IMR-90 (cell line): Measurements from ENCODE around the gene ADAMTS16. TPM values are rescaled to one million over a fixed set of nuclear protein-coding genes. Genes with fewer than 3 reads are reported as not detected.

Source experiments
- ATAC-seq: fragments of 200-7000 bp; cut with Tn5 transposase; 2 replicates; pipeline ENCODE4 v1.9.1; 2020; ENCODE audit warnings: low read depth, mild to moderate bottlenecking, moderate library complexity
- BruUV-seq: library from RNA; stranded (reverse); fragments of 400-500 nt; replicated peaks from 2 replicates; lab custom pipeline; 2021; lab: Mats Ljungman, UMichigan
- CTCF ChIA-PET: fragments of 300-600 bp; formaldehyde crosslinking; extraction: SDS; loops from one replicate; lab custom pipeline; 2021; ENCODE audit warnings: antibody characterized with exemption; lab: Yijun Ruan, JAX
- POLR2A ChIA-PET: fragments of 300-600 bp; sonication (Branson Sonifier 250); formaldehyde crosslinking; loops from one replicate; lab custom pipeline; 2022; ENCODE audit warnings: antibody characterized with exemption; ENCODE audit not compliant: unreplicated experiment; lab: Charles Lee
- DNase-seq: peaks from one replicate; pipeline ENCODE4 v3.0.0; 2013
- H2AFZ ChIP-seq: replicated peaks from 2 replicates; pipeline ENCODE3; 2013; ENCODE audit warnings: low read length, mild to moderate bottlenecking; ENCODE audit not compliant: poor library complexity
- H2AK5ac ChIP-seq: 2 replicates; pipeline ENCODE4 v1.6.1; 2013; ENCODE audit warnings: low read depth, low read length, inconsistent platforms
- H2AK9ac ChIP-seq: replicated peaks from 2 replicates; pipeline ENCODE3; 2013; ENCODE audit warnings: mild to moderate bottlenecking, low read depth, low read length, moderate library complexity; ENCODE audit not compliant: poor library complexity
- H2BK120ac ChIP-seq: 2 replicates; pipeline ENCODE4 v1.6.1; 2013; ENCODE audit warnings: low read depth, low read length, inconsistent platforms
- H2BK15ac ChIP-seq: 3 replicates; pipeline ENCODE4 v1.6.1; 2013; ENCODE audit warnings: low read depth, low read length, inconsistent platforms
- H2BK20ac ChIP-seq: 2 replicates; pipeline ENCODE4 v1.6.1; 2013; ENCODE audit warnings: low read depth, mild to moderate bottlenecking, inconsistent platforms, low read length, moderate library complexity
- H2BK5ac ChIP-seq: 2 replicates; pipeline ENCODE4 v1.6.1; 2013; ENCODE audit warnings: mild to moderate bottlenecking, low read depth, low read length, inconsistent platforms; ENCODE audit not compliant: poor library complexity, severe bottlenecking
- H3K14ac ChIP-seq: replicated peaks from 2 replicates; pipeline ENCODE4 v1.6.1; 2013; ENCODE audit warnings: low read depth, low read length, inconsistent platforms
- H3K18ac ChIP-seq: 2 replicates; pipeline ENCODE4 v1.6.1; 2013; ENCODE audit warnings: low read depth, low read length, control low read depth
- H3K23ac ChIP-seq: 2 replicates; pipeline ENCODE4 v1.6.1; 2013; ENCODE audit warnings: low read depth, low read length, inconsistent platforms
- H3K27ac ChIP-seq: 2 replicates; pipeline ENCODE4 v1.5.1; 2013; ENCODE audit warnings: mild to moderate bottlenecking, control low read depth, low read length; ENCODE audit not compliant: insufficient read depth
- H3K27me3 ChIP-seq: 2 replicates; pipeline ENCODE4 v1.6.1; 2013; ENCODE audit warnings: low read length; ENCODE audit not compliant: control insufficient read depth, insufficient read depth
- H3K36me3 ChIP-seq: 2 replicates; pipeline ENCODE4 v1.6.1; 2013; ENCODE audit warnings: low read length, mixed read lengths; ENCODE audit not compliant: control insufficient read depth, insufficient read depth
- H3K4ac ChIP-seq: 2 replicates; pipeline ENCODE4 v1.6.1; 2013; ENCODE audit warnings: low read depth, low read length, inconsistent platforms
- H3K4me1 ChIP-seq: 2 replicates; pipeline ENCODE4 v1.6.1; 2013; ENCODE audit warnings: low read length, mixed read lengths; ENCODE audit not compliant: control insufficient read depth, insufficient read depth
- H3K4me2 ChIP-seq: 2 replicates; pipeline ENCODE4 v1.6.1; 2013; ENCODE audit warnings: low read depth, mild to moderate bottlenecking, control low read depth, low read length, moderate library complexity
- H3K4me3 ChIP-seq: 2 replicates; pipeline ENCODE4 v1.5.1; 2013; ENCODE audit warnings: low read depth, mild to moderate bottlenecking, control low read depth, low read length, moderate library complexity; ENCODE audit not compliant: insufficient read depth
- H3K56ac ChIP-seq: 2 replicates; pipeline ENCODE4 v1.6.1; 2013; ENCODE audit warnings: low read length, inconsistent platforms; ENCODE audit not compliant: insufficient read depth; ENCODE audit errors: extremely low read depth
- H3K79me1 ChIP-seq, 2 experiments: 2 replicates each; pipeline ENCODE4 v1.6.1; 2013; ENCODE audit warnings: low read length in 2 of 2, inconsistent platforms in 1 of 2, low read depth in 1 of 2
- H3K9ac ChIP-seq: 2 replicates; pipeline ENCODE4 v1.6.1; 2013; ENCODE audit warnings: low read depth, low read length, control low read depth
- H3K9me1 ChIP-seq: 2 replicates; pipeline ENCODE4 v1.6.1; 2013; ENCODE audit warnings: low read length, inconsistent platforms; ENCODE audit not compliant: insufficient read depth
- H3K9me3 ChIP-seq: 2 replicates; pipeline ENCODE4 v1.6.1; 2013; ENCODE audit warnings: low read length; ENCODE audit not compliant: control insufficient read depth, insufficient read depth
- H4K20me1 ChIP-seq: 2 replicates; pipeline ENCODE4 v1.6.1; 2013; ENCODE audit warnings: low read length, inconsistent platforms; ENCODE audit not compliant: insufficient read depth
- H4K5ac ChIP-seq: 2 replicates; pipeline ENCODE4 v1.6.1; 2013; ENCODE audit warnings: mild to moderate bottlenecking, low read depth, low read length, control low read depth
- H4K8ac ChIP-seq, 2 experiments: 2 replicates each; pipeline ENCODE4 v1.6.1; 2013; ENCODE audit warnings: low read depth in 2 of 2, low read length in 2 of 2, control low read depth in 1 of 2, inconsistent platforms in 1 of 2
- H4K91ac ChIP-seq: 2 replicates; pipeline ENCODE4 v1.6.1; 2013; ENCODE audit warnings: low read depth, low read length, inconsistent platforms; ENCODE audit not compliant: insufficient read depth
- BHLHE40 ChIP-seq: fragments of 150-350 bp; IDR thresholded peaks from 2 replicates; pipeline ENCODE4 v1.6.1; 2016; ENCODE audit warnings: mild to moderate bottlenecking, low read depth, low read length
- CEBPB ChIP-seq: IDR thresholded peaks from 2 replicates; pipeline ENCODE4 v1.6.1; 2012; ENCODE audit warnings: low read depth, low read length, improper control_type of control experiment
- CHD1 ChIP-seq: IDR thresholded peaks from 2 replicates; pipeline ENCODE4 v1.6.1; 2012; ENCODE audit warnings: low read depth, low read length, improper control_type of control experiment
- CTCF ChIP-seq: conservative IDR thresholded peaks from 2 replicates; pipeline ENCODE4 v1.5.1; 2012; ENCODE audit warnings: mild to moderate bottlenecking, low read depth, low read length, improper control_type of control experiment
- FOS ChIP-seq: fragments of 150-350 bp; IDR thresholded peaks from 2 replicates; pipeline ENCODE4 v1.6.1; 2016; ENCODE audit warnings: low read depth, low read length
- MAFK ChIP-seq: IDR thresholded peaks from 2 replicates; pipeline ENCODE4 v1.6.1; 2012; ENCODE audit warnings: low read depth, low read length, improper control_type of control experiment
- MAZ ChIP-seq: IDR thresholded peaks from 2 replicates; pipeline ENCODE4 v1.6.1; 2012; ENCODE audit warnings: low read depth, mild to moderate bottlenecking, low read length, improper control_type of control experiment, moderate library complexity, borderline replicate concordance
- MXI1 ChIP-seq: IDR thresholded peaks from 2 replicates; pipeline ENCODE4 v1.6.1; 2012; ENCODE audit warnings: low read depth, mild to moderate bottlenecking, low read length, moderate library complexity, borderline replicate concordance
- NFE2L2 ChIP-seq: fragments of 150-350 bp; IDR thresholded peaks from 2 replicates; pipeline ENCODE4 v1.6.1; 2016; ENCODE audit warnings: low read depth, mild to moderate bottlenecking, low read length
- POLR2A ChIP-seq: IDR thresholded peaks from 2 replicates; pipeline ENCODE4 v1.6.1; 2012; ENCODE audit warnings: mild to moderate bottlenecking, low read depth, low read length
- RAD21 ChIP-seq: IDR thresholded peaks from 2 replicates; pipeline ENCODE4 v1.6.1; 2012; ENCODE audit warnings: low read length, improper control_type of control experiment
- RCOR1 ChIP-seq: IDR thresholded peaks from 2 replicates; pipeline ENCODE4 v1.6.1; 2012; ENCODE audit warnings: mild to moderate bottlenecking, low read length, improper control_type of control experiment; ENCODE audit not compliant: insufficient replicate concordance
- RFX5 ChIP-seq: IDR thresholded peaks from 2 replicates; pipeline ENCODE4 v1.8.0; 2012; ENCODE audit warnings: low read depth, mild to moderate bottlenecking, low read length, moderate library complexity
- SMC3 ChIP-seq: fragments of 150-350 bp; IDR thresholded peaks from 2 replicates; pipeline ENCODE4 v1.6.1; 2016; ENCODE audit warnings: low read depth, mild to moderate bottlenecking, antibody characterized with exemption, low read length, moderate library complexity
- USF2 ChIP-seq: fragments of 150-350 bp; IDR thresholded peaks from 2 replicates; pipeline ENCODE4 v1.6.1; 2017; ENCODE audit warnings: mild to moderate bottlenecking, antibody characterized with exemption, low read length, low read depth
- WGBS, 2 experiments: methylation state at CpG; one replicate each; pipeline versions ENCODE4 v1.1.5 to v1.1.7; 2013; ENCODE audit warnings: missing lambda C conversion rate in 2 of 2; ENCODE audit not compliant: insufficient read length in 1 of 2; ENCODE audit errors: extremely low coverage in 2 of 2; 5-methylcytosine and 5-hydroxymethylcytosine counted together
- dilution Hi-C: fragments of 300-500 bp; cut with HindIII; formaldehyde crosslinking; loops from one replicate; pipeline ENCODE4 v1.14.3; 2018; ENCODE audit warnings: low sequenced_read_pairs; ENCODE audit not compliant: unreplicated experiment
- in situ Hi-C: fragments of 300-500 bp; cut with MboI; formaldehyde crosslinking; loops from 3 replicates; pipeline ENCODE4 v1.14.3; 2019; ENCODE audit warnings: low sequenced_read_pairs, inconsistent platforms, mixed read lengths
- intact Hi-C: fragments of 100-400 bp; cut with micrococcal nuclease; formaldehyde crosslinking; loops from 2 replicates; pipeline ENCODE4 v1.10.0; 2022
- polyA plus RNA-seq, 3 experiments: library from polyadenylated mRNA; depleted of rRNA; stranded (reverse); fragments of >200 nt; gene quantifications; 2 replicates each; pipeline ENCODE4 v1.2.3, GENCODE V29; 2012; ENCODE audit warnings: low replicate concordance in 1 of 3
- total RNA-seq: library from RNA; depleted of rRNA; stranded (reverse); fragments of >200 nt; gene quantifications from 2 replicates; pipeline ENCODE4 v1.2.3, GENCODE V29; 2012
- TF ChIP-seq, protein P1 (sequence below): fragments of 150-350 bp; IDR thresholded peaks from 2 replicates; pipeline ENCODE4 v1.6.1; 2016; ENCODE audit warnings: low read depth, mild to moderate bottlenecking, low read length, moderate library complexity, borderline replicate concordance

Gene ADAMTS16
- total and polyA plus RNA-seq, 2 of the 4 experiments (the other 2 are of a cell fraction) = 0.09 to 0.18 TPM

- H3K9ac ChIP-seq = no peak overlapping the region
- in situ Hi-C loops = no loop called here
- no peak overlapping the region for H3K56ac ChIP-seq
- ChIA-PET POLR2A (no interaction called here), CTCF (no interaction called here)
- no peak overlapping the region for H4K5ac ChIP-seq
- no peaks in the 10 kb centered on the region for H3K27me3 ChIP-seq
- H2AK5ac ChIP-seq = no peak overlapping the region
- intact Hi-C loops = no loop called here
- ATAC-seq (no peak), DNase-seq (no peak)
- no peak overlapping the region for H3K4me3 ChIP-seq
- no peaks in the 10 kb centered on the region for H4K20me1 ChIP-seq
- H3K4ac ChIP-seq = no peak overlapping the region
- H2BK120ac ChIP-seq = no peak overlapping the region
- H3K27ac ChIP-seq = no peak overlapping the region
- H2BK15ac ChIP-seq = no peak overlapping the region
- H3K14ac ChIP-seq = no peak overlapping the region
- H3K4me1 ChIP-seq = no peaks in the 10 kb centered on the region
- dilution Hi-C loops = no loop called here
- TF ChIP-seq RCOR1 = no peak
- TF ChIP-seq MAZ = no peak
- TF ChIP-seq CHD1 = no peak
- no peak for TF ChIP-seq BHLHE40
- no peak for TF ChIP-seq CEBPB
- TF ChIP-seq MXI1 = no peak
- TF ChIP-seq CTCF = no peak
- no peak for TF ChIP-seq USF2
- no peak for TF ChIP-seq SMC3
- TF ChIP-seq MAFK = no peak
- no peak for TF ChIP-seq RFX5
- TF ChIP-seq, protein P1, sequence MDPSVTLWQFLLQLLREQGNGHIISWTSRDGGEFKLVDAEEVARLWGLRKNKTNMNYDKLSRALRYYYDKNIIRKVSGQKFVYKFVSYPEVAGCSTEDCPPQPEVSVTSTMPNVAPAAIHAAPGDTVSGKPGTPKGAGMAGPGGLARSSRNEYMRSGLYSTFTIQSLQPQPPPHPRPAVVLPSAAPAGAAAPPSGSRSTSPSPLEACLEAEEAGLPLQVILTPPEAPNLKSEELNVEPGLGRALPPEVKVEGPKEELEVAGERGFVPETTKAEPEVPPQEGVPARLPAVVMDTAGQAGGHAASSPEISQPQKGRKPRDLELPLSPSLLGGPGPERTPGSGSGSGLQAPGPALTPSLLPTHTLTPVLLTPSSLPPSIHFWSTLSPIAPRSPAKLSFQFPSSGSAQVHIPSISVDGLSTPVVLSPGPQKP = no peak
- TF ChIP-seq FOS = no peak
- no peak for TF ChIP-seq RAD21
- TF ChIP-seq POLR2A = no peak
- no peak for TF ChIP-seq NFE2L2
- no peak overlapping the region for H3K23ac ChIP-seq
- no peak overlapping the region for H2BK5ac ChIP-seq
- H3K9me1 ChIP-seq = no peaks in the 10 kb centered on the region
- peaks cover 7% of the 10 kb centered on the region for H3K9me3 ChIP-seq
- H2AK9ac ChIP-seq = no peak overlapping the region
- H3K79me1 ChIP-seq = no peaks in the 10 kb centered on the region
- no peak overlapping the region for H4K8ac ChIP-seq
- BruUV-seq = no TSS peak
- H3K4me2 ChIP-seq = no peak overlapping the region
- H3K18ac ChIP-seq = no peak overlapping the region
- WGBS, 2 experiments = no CpG with 5 or more reads among the region's 3 CpGs
- no peak overlapping the region for H4K91ac ChIP-seq
- H2AFZ ChIP-seq = no peak overlapping the region
- H2BK20ac ChIP-seq = no peak overlapping the region
- no peaks in the 10 kb centered on the region for H3K36me3 ChIP-seq
Measured at GRCh38 chr5:5191906-5192305, 51.8 kb downstream of the ADAMTS16 start.
